GM21390 (cell line): Measurements from ENCODE around the gene ARHGAP10.

Experiments
- ATAC-seq: cut with Tn5 transposase; IDR thresholded peaks from one replicate; pipeline ENCODE4 v1.9.1; 2021; ENCODE audit not compliant: unreplicated experiment

Gene ARHGAP10

DNA sequence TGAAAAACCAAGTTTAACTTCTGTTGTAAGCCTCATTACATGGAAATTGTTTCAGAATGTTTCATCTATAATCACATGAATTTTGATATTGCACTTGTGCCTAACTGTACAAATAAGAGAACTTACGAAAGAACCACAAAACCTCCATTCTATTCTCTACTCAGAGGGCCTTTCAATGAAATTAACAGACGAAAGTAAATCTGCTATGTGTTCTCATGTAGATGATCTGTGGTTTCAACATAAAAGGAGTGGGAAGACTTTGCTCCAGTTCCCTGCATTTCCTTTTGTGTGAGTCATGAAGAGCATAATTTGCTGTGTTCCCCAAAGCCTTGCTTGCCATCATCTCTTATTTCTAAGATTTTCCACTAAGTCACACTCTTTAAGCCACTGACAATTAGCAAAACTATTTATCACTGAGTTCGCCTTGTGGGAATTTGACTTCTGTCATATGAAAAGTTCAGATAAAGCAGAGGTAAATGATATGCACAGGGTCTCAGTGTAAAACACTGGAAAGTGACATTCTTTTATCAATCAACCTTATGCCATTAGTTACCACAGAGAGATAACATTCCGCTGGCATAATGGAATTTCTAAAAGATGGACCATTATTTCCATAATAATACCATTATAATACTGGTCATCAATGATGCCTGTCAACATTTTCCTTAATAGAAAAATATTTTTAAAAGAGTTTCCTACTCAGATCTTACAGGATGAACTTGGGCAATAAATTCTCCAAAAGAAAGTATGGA is 380.5 kb downstream of the ARHGAP10 start:
- no peak for ATAC-seq

DNA sequence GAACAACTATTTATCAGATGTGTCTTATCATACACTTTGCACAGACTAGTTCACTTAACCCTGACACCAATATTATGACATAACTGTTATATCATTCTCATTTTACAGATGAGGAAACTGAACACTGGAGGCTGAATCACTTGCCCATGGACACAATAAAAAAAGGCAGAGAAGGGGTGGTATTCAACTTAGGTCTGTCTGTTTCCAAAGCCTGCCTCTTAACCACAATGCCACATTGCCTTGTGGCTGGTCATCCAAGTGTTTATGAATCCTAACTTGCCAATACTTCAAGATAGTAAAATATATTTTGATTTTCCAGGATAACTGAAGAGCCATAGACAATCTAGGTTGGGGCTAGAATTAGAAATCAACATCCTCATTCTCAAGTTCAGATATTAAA is 382.5 kb downstream of the ARHGAP10 start:
- ATAC-seq: no peak

DNA sequence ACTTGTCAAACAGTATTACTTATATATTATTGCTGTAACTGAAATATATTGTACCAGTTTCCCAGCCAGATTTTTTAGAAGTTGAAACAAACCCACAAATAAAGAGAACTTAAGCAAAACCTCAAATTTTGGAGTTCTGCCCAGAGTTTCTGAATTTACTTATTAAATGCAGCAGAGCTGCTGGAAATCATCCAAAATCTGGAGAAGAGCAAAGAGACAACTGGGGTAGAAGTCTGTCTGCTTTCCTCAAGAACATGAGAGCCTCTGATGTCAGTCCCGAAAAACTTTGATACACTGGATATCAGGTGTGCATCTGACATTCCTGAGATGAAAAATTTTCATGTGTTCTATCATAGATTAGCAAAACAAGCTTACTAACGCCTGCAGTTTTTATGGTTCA is 384.4 kb downstream of the ARHGAP10 start:
- no peak for ATAC-seq

DNA sequence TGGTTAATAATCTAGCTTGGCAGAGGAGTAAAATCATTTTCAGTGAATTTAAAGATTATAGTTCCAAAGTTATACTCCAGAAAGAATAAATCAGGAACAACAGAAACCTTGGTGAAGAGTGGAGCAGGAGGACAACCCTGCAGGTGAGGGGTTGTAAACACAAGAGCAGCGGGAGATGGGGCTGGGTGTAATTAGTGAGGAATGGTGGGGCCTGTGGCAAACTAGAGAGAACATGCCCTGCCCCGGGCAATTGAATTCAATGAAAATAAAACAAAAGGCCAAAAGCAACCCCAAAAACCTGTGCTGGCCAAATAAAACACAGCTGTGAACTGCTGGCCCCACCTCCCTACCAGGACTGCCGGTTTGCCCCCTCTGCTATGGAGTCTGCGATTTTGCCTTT is 385.1 kb downstream of the ARHGAP10 start:
- no peak for ATAC-seq

DNA sequence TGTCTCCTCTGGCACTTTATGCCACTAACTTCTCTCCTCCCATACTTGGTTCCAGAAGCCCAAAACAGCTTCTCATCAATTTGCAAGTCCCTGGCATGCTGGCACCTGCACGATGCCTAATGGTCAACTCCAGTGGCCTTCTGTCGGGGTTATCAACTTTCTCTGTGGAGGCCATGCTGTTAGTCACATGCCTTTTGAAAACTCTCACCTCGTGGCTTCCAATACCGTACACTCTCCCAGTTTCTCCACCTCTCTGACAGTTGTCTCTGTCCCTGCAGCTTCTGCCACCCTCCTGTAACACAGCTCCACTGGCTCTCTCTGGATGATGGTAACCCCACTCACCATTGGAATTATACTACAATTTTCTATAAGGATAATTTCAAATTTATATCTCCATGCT is 386.3 kb downstream of the ARHGAP10 start:
- no peak for ATAC-seq

DNA sequence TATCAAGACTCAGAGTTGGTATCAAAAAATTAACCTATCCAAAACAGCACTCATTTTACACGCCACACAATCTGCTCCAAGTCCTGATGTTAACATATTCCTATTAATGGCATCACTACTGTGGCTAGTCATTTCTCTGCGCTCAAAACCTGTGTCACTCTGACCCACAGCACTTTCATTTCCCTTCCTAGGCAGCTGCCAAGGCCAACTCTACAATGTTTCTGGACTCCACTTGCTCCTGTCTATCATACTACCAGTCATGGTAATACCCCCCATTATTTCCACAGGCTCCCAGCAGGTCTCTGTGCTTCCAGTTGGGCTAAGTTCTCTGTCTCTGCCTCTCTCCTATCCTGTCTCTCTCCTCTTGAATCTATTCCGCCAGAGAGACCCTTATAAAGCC is 386.7 kb downstream of the ARHGAP10 start:
- no peak for ATAC-seq

DNA sequence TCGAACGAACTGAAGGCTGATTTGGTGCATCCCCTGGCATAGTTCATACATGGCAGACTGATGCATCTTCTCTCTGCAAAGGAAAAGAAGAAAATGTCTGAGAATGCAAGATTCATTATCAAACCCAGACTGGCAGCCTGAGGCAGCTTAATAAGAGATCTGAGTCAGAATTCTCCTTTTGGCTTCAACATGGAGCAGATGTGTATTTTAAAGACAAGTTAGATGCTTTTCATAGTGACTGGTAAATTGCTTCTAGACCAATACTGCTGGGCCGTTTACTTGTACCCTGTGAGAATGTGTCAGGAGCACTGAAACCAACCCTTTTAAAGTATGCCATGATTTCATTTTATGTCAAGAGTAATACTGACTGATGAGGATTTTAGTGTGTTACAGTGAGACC is 388.3 kb downstream of the ARHGAP10 start:
- ATAC-seq: no peak
